GM23338 (cell line): ENCODE measurements around the gene RNF115. TPM values are rescaled to one million over a fixed set of nuclear protein-coding genes. Genes with fewer than 3 reads are reported as not detected.

Experiments
- ATAC-seq: fragments of 200-7000 bp; cut with Tn5 transposase; 3 replicates; pipeline ENCODE4 v1.9.1; 2020
- DNase-seq: peaks from one replicate; pipeline ENCODE4 v3.0.0-alpha.2; 2015; ENCODE audit warnings: low spot score
- H2AFZ ChIP-seq: fragments of 200-600 bp; sonication (generic); 2 replicates; pipeline ENCODE4 v1.8.0; 2016; ENCODE audit warnings: antibody characterized with exemption, mild to moderate bottlenecking, moderate library complexity
- H3F3A ChIP-seq: fragments of 200-600 bp; sonication (generic); replicated peaks from 2 replicates; pipeline ENCODE4 v1.8.0; 2017; ENCODE audit warnings: antibody characterized with exemption, mixed run types, low read depth
- H3K27ac ChIP-seq: fragments of 200-600 bp; sonication (generic); 2 replicates; pipeline ENCODE4 v1.6.1; 2016; ENCODE audit warnings: low read depth
- H3K27me3 ChIP-seq: fragments of 200-600 bp; sonication (generic); 2 replicates; pipeline ENCODE4 v1.8.0; 2016; ENCODE audit warnings: mild to moderate bottlenecking, mixed run types, moderate library complexity; ENCODE audit not compliant: insufficient read depth
- H3K36me3 ChIP-seq: fragments of 200-600 bp; sonication (generic); 2 replicates; pipeline ENCODE4 v1.8.0; 2016; ENCODE audit warnings: mild to moderate bottlenecking; ENCODE audit not compliant: insufficient read depth
- H3K4me1 ChIP-seq: fragments of 200-600 bp; sonication (generic); 2 replicates; pipeline ENCODE4 v1.8.0; 2016; ENCODE audit warnings: mild to moderate bottlenecking, moderate library complexity; ENCODE audit not compliant: insufficient read depth
- H3K4me2 ChIP-seq: fragments of 200-600 bp; sonication (generic); 2 replicates; pipeline ENCODE4 v1.7.1; 2017; ENCODE audit warnings: mixed run types
- H3K4me3 ChIP-seq: fragments of 200-600 bp; sonication (generic); 2 replicates; pipeline ENCODE4 v1.6.1; 2016; ENCODE audit warnings: mixed run types
- H3K79me2 ChIP-seq: fragments of 200-600 bp; sonication (generic); replicated peaks from 2 replicates; pipeline ENCODE4 v1.8.0; 2017; ENCODE audit warnings: mild to moderate bottlenecking; ENCODE audit not compliant: insufficient read depth
- H3K9me2 ChIP-seq: fragments of 200-600 bp; sonication (generic); 2 replicates; pipeline ENCODE4 v1.8.0; 2017; ENCODE audit not compliant: insufficient read depth
- H4K20me1 ChIP-seq: fragments of 200-600 bp; sonication (generic); replicated peaks from 2 replicates; pipeline ENCODE4 v1.8.0; 2017; ENCODE audit warnings: mild to moderate bottlenecking; ENCODE audit not compliant: insufficient read depth
- H3K27ac Mint-ChIP-seq: 2 replicates; pipeline ENCODE4 v1.8.0; 2020; ENCODE audit warnings: inconsistent platforms, mild to moderate bottlenecking, moderate library complexity, mixed read lengths
- H3K27me3 Mint-ChIP-seq: 3 replicates; pipeline ENCODE4 v1.8.0; 2022; ENCODE audit warnings: low read depth, mild to moderate bottlenecking, moderate library complexity, mixed read lengths, inconsistent platforms; ENCODE audit not compliant: insufficient read depth, poor library complexity
- H3K36me3 Mint-ChIP-seq: 3 replicates; pipeline ENCODE4 v1.8.0; 2021; ENCODE audit warnings: low read depth, mild to moderate bottlenecking, inconsistent platforms, moderate library complexity, mixed read lengths
- H3K4me1 Mint-ChIP-seq: 3 replicates; pipeline ENCODE4 v1.8.0; 2020; ENCODE audit warnings: mild to moderate bottlenecking, inconsistent platforms, mixed read lengths
- H3K4me3 Mint-ChIP-seq: 3 replicates; pipeline ENCODE4 v1.8.0; 2021; ENCODE audit warnings: moderate library complexity, mild to moderate bottlenecking, inconsistent platforms, mixed read lengths
- H3K9me3 Mint-ChIP-seq: 3 replicates; pipeline ENCODE4 v1.8.0; 2020; ENCODE audit warnings: moderate library complexity, mild to moderate bottlenecking, inconsistent platforms, mixed read lengths
- CREB1 ChIP-seq: fragments of 250-450 bp; sonication (Bioruptor Pico); IDR thresholded peaks from 2 replicates; pipeline ENCODE4 v1.5.0; 2020; ENCODE audit warnings: low read depth, mild to moderate bottlenecking, moderate library complexity
- CTCF ChIP-seq, 2 experiments: fragments of 200-600 bp in 1 of 2; sonication (generic) in 1 of 2; conservative IDR thresholded peaks; 2 replicates each; pipeline versions ENCODE4 v1.5.1 to v1.6.1; 2016 to 2017; ENCODE audit warnings: antibody characterized with exemption in 2 of 2, low read depth in 2 of 2, mild to moderate bottlenecking in 2 of 2, moderate library complexity in 1 of 2
- ETS1 ChIP-seq: IDR thresholded peaks from 2 replicates; pipeline ENCODE4 v1.6.1; 2016; ENCODE audit warnings: antibody characterized with exemption
- EZH2 ChIP-seq: fragments of 200-600 bp; sonication (generic); IDR thresholded peaks from one replicate; pipeline ENCODE4 v1.8.0; 2017; ENCODE audit warnings: antibody characterized with exemption, mild to moderate bottlenecking, low read depth; ENCODE audit not compliant: unreplicated experiment
- EZH2phosphoT487 ChIP-seq: fragments of 200-600 bp; sonication (generic); IDR thresholded peaks from one replicate; pipeline ENCODE4 v1.8.1; 2018; ENCODE audit warnings: antibody characterized with exemption; ENCODE audit not compliant: unreplicated experiment
- JUNB ChIP-seq: IDR thresholded peaks from one replicate; pipeline ENCODE4 v1.6.1; 2016; ENCODE audit warnings: antibody characterized with exemption; ENCODE audit not compliant: unreplicated experiment
- NANOG ChIP-seq: IDR thresholded peaks from 2 replicates; pipeline ENCODE4 v1.6.1; 2016; ENCODE audit warnings: antibody characterized with exemption, borderline replicate concordance
- POLR2AphosphoS5 ChIP-seq: IDR thresholded peaks from 2 replicates; pipeline ENCODE4 v1.6.1; 2016; ENCODE audit warnings: antibody characterized with exemption, low read depth
- REST ChIP-seq: IDR thresholded peaks from one replicate; pipeline ENCODE4 v1.6.1; 2018; ENCODE audit warnings: antibody characterized with exemption; ENCODE audit not compliant: unreplicated experiment
- STAT1 ChIP-seq: IDR thresholded peaks from one replicate; pipeline ENCODE4 v1.6.1; 2016; ENCODE audit warnings: antibody characterized with exemption; ENCODE audit not compliant: unreplicated experiment
- ZNF114 ChIP-seq: fragments of 250-450 bp; sonication (Bioruptor Pico); IDR thresholded peaks from 2 replicates; pipeline ENCODE4 v1.5.0; 2020; ENCODE audit warnings: mild to moderate bottlenecking, moderate library complexity
- ZNF331 ChIP-seq: fragments of 250-450 bp; sonication (Bioruptor Pico); IDR thresholded peaks from 2 replicates; pipeline ENCODE4 v1.5.0; 2020; ENCODE audit warnings: low read depth, mild to moderate bottlenecking, moderate library complexity
- ZNF462 ChIP-seq: fragments of 250-450 bp; sonication (Bioruptor Pico); IDR thresholded peaks from 2 replicates; pipeline ENCODE4 v1.5.0; 2020; ENCODE audit warnings: mild to moderate bottlenecking, moderate library complexity
- polyA plus RNA-seq: library from polyadenylated mRNA; unstranded; fragments of >200 nt; fragmentation: Nextera tagmentation; extraction: Ambion mirVana; gene quantifications from 2 replicates; pipeline ENCODE4 v1.2.1, GENCODE V29; 2016
- total RNA-seq: library from RNA; depleted of rRNA; stranded (reverse); fragments of >200 nt; shearing (Covaris generic); gene quantifications from 2 replicates; pipeline ENCODE4 v1.2.3, GENCODE V29; 2014

RNF115 gene
- total and polyA plus RNA-seq, 2 experiments from 2014 or later, result 10.6 to 10.9 TPM

GRCh38 chr1:145863282-145864018 is 39.6 kb upstream of the RNF115 start:
- no peak overlapping the region for H3K4me2 ChIP-seq
- peaks cover 5% of the 10 kb centered on the region; the same call in 1 of the 2 replicates for H3F3A ChIP-seq
- Mint-ChIP-seq H3K27ac (no peak overlapping the region), H3K9me3 (peaks cover 3% of the 10 kb centered on the region; the same call in 2 of the 3 replicates), H3K4me3 (no peak overlapping the region), H3K36me3 (peaks cover 6% of the 10 kb centered on the region; the same call in 2 of the 3 replicates), H3K27me3 (peaks cover 5% of the 10 kb centered on the region), H3K4me1 (peaks cover 15% of the 10 kb centered on the region)
- 0 out of 2 replicates have a peak, but pooled peaks cover 3% of the 10 kb centered on the region for H3K9me2 ChIP-seq
- DNase-seq (no peak), ATAC-seq (no peak)
- H3K27me3 ChIP-seq, result no peaks in the 10 kb centered on the region
- H3K36me3 ChIP-seq, result no peaks in the 10 kb centered on the region
- H3K79me2 ChIP-seq, result no peaks in the 10 kb centered on the region
- TF ChIP-seq EZH2 (no peak), ZNF462 (CRISPR knock-in tag) (no peak), ZNF331 (CRISPR knock-in tag) (no peak), ETS1 (no peak), JUNB (no peak), ZNF114 (CRISPR knock-in tag) (no peak), REST (no peak), NANOG (no peak), CTCF (conservative IDR thresholded peaks at IDR 0.05; ENCODE audit: low read depth in 2 of 2) (no peak), POLR2AphosphoS5 (no peak), EZH2phosphoT487 (no peak), STAT1 (no peak), CREB1 (CRISPR knock-in tag) (no peak)
- H3K27ac ChIP-seq, result no peak overlapping the region
- H2AFZ ChIP-seq, result no peak overlapping the region
- no peaks in the 10 kb centered on the region for H4K20me1 ChIP-seq
- no peak overlapping the region for H3K4me3 ChIP-seq
- H3K4me1 ChIP-seq, result peaks cover 9% of the 10 kb centered on the region
